ENCODE measurements around the gene FOXN1. TPM values are rescaled to one million over a fixed set of nuclear protein-coding genes. Genes with fewer than 3 reads are reported as not detected.

The FOXN1 gene
- total and polyA plus RNA-seq, 9 donors = 0.04 to 2.1 (median 0.07) TPM; not detected in 6

DNA sequence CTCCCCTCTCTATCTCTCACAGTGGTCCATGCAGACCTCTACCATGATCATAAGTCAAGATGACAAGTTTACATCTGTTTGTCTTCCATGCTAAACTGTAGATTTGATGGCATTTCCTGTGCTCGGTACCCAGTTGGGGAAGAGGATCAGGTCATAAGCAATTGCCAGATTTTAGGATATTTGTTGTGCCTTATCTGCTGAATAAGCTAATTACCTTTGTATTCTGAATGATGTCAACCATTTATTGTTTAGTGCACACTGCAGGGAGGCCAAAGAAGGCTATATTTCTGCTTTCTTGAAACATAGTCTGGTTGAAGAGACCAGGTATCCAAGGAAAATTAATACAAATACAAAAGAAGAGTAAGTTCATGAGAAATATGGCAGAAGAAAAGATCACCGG, 76.4 kb downstream of the FOXN1 start:
- WGBS (ENCODE audit: insufficient coverage) = 92% methylated on average over 2 of the region's 2 CpGs
- no peak overlapping the region for H3K4me3 ChIP-seq (ENCODE audit: low read length)
- no peaks in the 10 kb centered on the region for H3K27me3 ChIP-seq (ENCODE audit: control insufficient read depth, insufficient read depth, low read length)
- H3K9me3 ChIP-seq (replicated peaks; ENCODE audit: control insufficient read depth, low read depth, low read length) = no peaks in the 10 kb centered on the region
- DNase-seq = no peak
- peaks cover 4% of the 10 kb centered on the region for H3K4me1 ChIP-seq (ENCODE audit: control insufficient read depth, insufficient read depth, low read length)
- peaks cover 72% of the 10 kb centered on the region for H3K36me3 ChIP-seq (ENCODE audit: control insufficient read depth, insufficient read depth, low read length)
- no peak overlapping the region for H3K27ac ChIP-seq (ENCODE audit: low read length)

- 92% methylated on average over 3 of the region's 3 CpGs for WGBS (ENCODE audit: insufficient coverage)
- H3K27me3 ChIP-seq (ENCODE audit: control insufficient read depth, insufficient read depth, low read length) = no peaks in the 10 kb centered on the region
- H3K36me3 ChIP-seq (ENCODE audit: control insufficient read depth, insufficient read depth, low read length) = peaks cover 62% of the 10 kb centered on the region
- H3K4me3 ChIP-seq (ENCODE audit: low read length) = no peak overlapping the region
- peaks cover 4% of the 10 kb centered on the region for H3K4me1 ChIP-seq (ENCODE audit: control insufficient read depth, insufficient read depth, low read length)
- DNase-seq = no peak
- H3K27ac ChIP-seq (ENCODE audit: low read length) = no peak overlapping the region
- no peaks in the 10 kb centered on the region for H3K9me3 ChIP-seq (replicated peaks; ENCODE audit: control insufficient read depth, low read depth, low read length)
Observed at GRCh38 chr17:28584434-28584833, 78.3 kb downstream of the FOXN1 start.

DNA sequence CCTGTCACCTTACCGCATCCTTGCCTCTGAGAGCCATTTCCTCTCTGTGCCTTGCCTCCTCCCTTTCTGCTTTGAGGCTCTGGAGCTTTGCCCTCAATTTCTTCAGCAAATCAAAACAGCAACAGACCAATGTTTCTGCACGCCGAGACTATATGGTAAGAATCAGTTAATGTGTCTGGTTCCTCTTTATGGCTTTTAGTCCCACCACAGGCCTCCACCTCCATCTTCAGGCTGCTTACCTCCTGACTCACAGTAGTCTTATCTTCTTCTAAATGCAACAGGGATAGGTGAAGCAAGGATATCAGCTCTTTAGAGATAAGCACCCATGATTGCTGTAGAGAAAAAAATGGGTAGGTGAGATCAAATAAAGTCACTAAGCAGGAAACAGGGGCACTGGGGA, 79.7 kb downstream of the FOXN1 start:
- Histone ChIP-seq H3K9me3 (replicated peaks; ENCODE audit: control insufficient read depth, low read depth, low read length) (no peaks in the 10 kb centered on the region), H3K27ac (ENCODE audit: low read length) (no peak overlapping the region), H3K4me1 (ENCODE audit: control insufficient read depth, insufficient read depth, low read length) (peaks cover 4% of the 10 kb centered on the region), H3K27me3 (ENCODE audit: control insufficient read depth, insufficient read depth, low read length) (no peaks in the 10 kb centered on the region), H3K4me3 (ENCODE audit: low read length) (no peak overlapping the region), H3K36me3 (ENCODE audit: control insufficient read depth, insufficient read depth, low read length) (peaks cover 53% of the 10 kb centered on the region)
- DNase-seq = no peak
- 88% methylated on average over 1 of the region's 3 CpGs for WGBS (ENCODE audit: insufficient coverage)

Other genes starting within 250 kb of the FOXN1 start
- gene TMEM97, start 187.1 kb upstream of the FOXN1 start, total RNA-seq = 16.6 TPM
- 10 to 100 TPM; 18.2 to 30.9 (median 22.3) TPM for gene TMEM97, start 187.1 kb upstream of the FOXN1 start, polyA plus RNA-seq (ENCODE audit: insufficient read depth in 1 of 8, insufficient read length in 8 of 8, low replicate concordance in 1 of 8)
- 34.3 TPM for gene IFT20, start 170.9 kb upstream of the FOXN1 start, total RNA-seq
- gene IFT20, start 170.9 kb upstream of the FOXN1 start, polyA plus RNA-seq (ENCODE audit: insufficient read depth in 1 of 8, insufficient read length in 8 of 8, low replicate concordance in 1 of 8) = 10 to 100 TPM; 27.7 to 40.4 (median 35.0) TPM
- gene TNFAIP1, start 170.6 kb upstream of the FOXN1 start, total RNA-seq = 21.7 TPM
- 10 to 100 TPM; 27.1 to 37.3 (median 33.7) TPM for gene TNFAIP1, start 170.6 kb upstream of the FOXN1 start, polyA plus RNA-seq (ENCODE audit: insufficient read depth in 1 of 8, insufficient read length in 8 of 8, low replicate concordance in 1 of 8)
- 53.0 TPM for gene POLDIP2, start 148.8 kb upstream of the FOXN1 start, total RNA-seq
- 10 to 100 TPM; 57.1 to 65.2 (median 60.5) TPM for gene POLDIP2, start 148.8 kb upstream of the FOXN1 start, polyA plus RNA-seq (ENCODE audit: insufficient read depth in 1 of 8, insufficient read length in 8 of 8, low replicate concordance in 1 of 8)
- gene SEBOX, start 141.1 kb upstream of the FOXN1 start, total RNA-seq = not detected
- not detected for gene SEBOX, start 141.1 kb upstream of the FOXN1 start, polyA plus RNA-seq (ENCODE audit: insufficient read depth in 1 of 8, insufficient read length in 8 of 8, low replicate concordance in 1 of 8)
- gene VTN, start 136.0 kb upstream of the FOXN1 start, total RNA-seq = 0.58 TPM
- gene VTN, start 136.0 kb upstream of the FOXN1 start, polyA plus RNA-seq (ENCODE audit: insufficient read depth in 1 of 8, insufficient read length in 8 of 8, low replicate concordance in 1 of 8) = 1 to 10 TPM in 3 of 8 donors, under 1 TPM in 5; 0.21 to 6.5 (median 0.36) TPM
- 3.3 TPM for gene SARM1, start 134.7 kb upstream of the FOXN1 start, total RNA-seq
- gene SARM1, start 134.7 kb upstream of the FOXN1 start, polyA plus RNA-seq (ENCODE audit: insufficient read depth in 1 of 8, insufficient read length in 8 of 8, low replicate concordance in 1 of 8) = 1 to 10 TPM; 4.8 to 7.3 (median 5.8) TPM
- gene SLC46A1, start 100.1 kb upstream of the FOXN1 start, total RNA-seq = 8.2 TPM
- 1 to 10 TPM; 5.8 to 9.0 (median 8.0) TPM for gene SLC46A1, start 100.1 kb upstream of the FOXN1 start, polyA plus RNA-seq (ENCODE audit: insufficient read depth in 1 of 8, insufficient read length in 8 of 8, low replicate concordance in 1 of 8)
- not detected for gene SLC13A2, start 32.7 kb upstream of the FOXN1 start, total RNA-seq
- under 1 TPM in 2 of 8 donors, not detected in 6; 0.09 to 0.12 TPM for gene SLC13A2, start 32.7 kb upstream of the FOXN1 start, polyA plus RNA-seq (ENCODE audit: insufficient read depth in 1 of 8, insufficient read length in 8 of 8, low replicate concordance in 1 of 8)
- 17.6 TPM for gene UNC119, start 46.3 kb downstream of the FOXN1 start, total RNA-seq
- gene UNC119, start 46.3 kb downstream of the FOXN1 start, polyA plus RNA-seq (ENCODE audit: insufficient read depth in 1 of 8, insufficient read length in 8 of 8, low replicate concordance in 1 of 8) = 10 to 100 TPM; 15.6 to 20.7 (median 17.8) TPM
- 29.4 TPM for gene PIGS, start 65.2 kb downstream of the FOXN1 start, total RNA-seq
- 10 to 100 TPM; 36.9 to 57.3 (median 45.9) TPM for gene PIGS, start 65.2 kb downstream of the FOXN1 start, polyA plus RNA-seq (ENCODE audit: insufficient read depth in 1 of 8, insufficient read length in 8 of 8, low replicate concordance in 1 of 8)
- 2.7 TPM for gene ALDOC, start 70.5 kb downstream of the FOXN1 start, total RNA-seq
- 1 to 10 TPM; 1.7 to 4.4 (median 2.5) TPM for gene ALDOC, start 70.5 kb downstream of the FOXN1 start, polyA plus RNA-seq (ENCODE audit: insufficient read depth in 1 of 8, insufficient read length in 8 of 8, low replicate concordance in 1 of 8)
- gene SPAG5, start 92.7 kb downstream of the FOXN1 start, total RNA-seq = 16.1 TPM
- gene SPAG5, start 92.7 kb downstream of the FOXN1 start, polyA plus RNA-seq (ENCODE audit: insufficient read depth in 1 of 8, insufficient read length in 8 of 8, low replicate concordance in 1 of 8) = 10 to 100 TPM; 25.5 to 42.0 (median 31.4) TPM
- 7.4 TPM for gene RSKR, start 107.8 kb downstream of the FOXN1 start, total RNA-seq
- 10 to 100 TPM in 6 of 8 donors, 1 to 10 TPM in 2; 6.6 to 22.8 (median 13.2) TPM for gene RSKR, start 107.8 kb downstream of the FOXN1 start, polyA plus RNA-seq (ENCODE audit: insufficient read depth in 1 of 8, insufficient read length in 8 of 8, low replicate concordance in 1 of 8)
- gene BLTP2, start 138.8 kb downstream of the FOXN1 start, total RNA-seq = 52.9 TPM
- gene BLTP2, start 138.8 kb downstream of the FOXN1 start, polyA plus RNA-seq (ENCODE audit: insufficient read depth in 1 of 8, insufficient read length in 8 of 8, low replicate concordance in 1 of 8) = 10 to 100 TPM; 46.4 to 65.5 (median 51.5) TPM
- 46.1 TPM for gene SDF2, start 155.6 kb downstream of the FOXN1 start, total RNA-seq
- 10 to 100 TPM; 35.5 to 50.4 (median 40.2) TPM for gene SDF2, start 155.6 kb downstream of the FOXN1 start, polyA plus RNA-seq (ENCODE audit: insufficient read depth in 1 of 8, insufficient read length in 8 of 8, low replicate concordance in 1 of 8)
- gene SUPT6H, start 155.9 kb downstream of the FOXN1 start, total RNA-seq = 28.1 TPM
- 10 to 100 TPM; 34.6 to 53.3 (median 44.2) TPM for gene SUPT6H, start 155.9 kb downstream of the FOXN1 start, polyA plus RNA-seq (ENCODE audit: insufficient read depth in 1 of 8, insufficient read length in 8 of 8, low replicate concordance in 1 of 8)
- 0.80 TPM for gene PROCA1, start 205.5 kb downstream of the FOXN1 start, total RNA-seq
- 1 to 10 TPM; 3.0 to 5.5 (median 3.2) TPM for gene PROCA1, start 205.5 kb downstream of the FOXN1 start, polyA plus RNA-seq (ENCODE audit: insufficient read depth in 1 of 8, insufficient read length in 8 of 8, low replicate concordance in 1 of 8)
- gene RAB34, start 211.5 kb downstream of the FOXN1 start, total RNA-seq = 86.4 TPM
- gene RAB34, start 211.5 kb downstream of the FOXN1 start, polyA plus RNA-seq (ENCODE audit: insufficient read depth in 1 of 8, insufficient read length in 8 of 8, low replicate concordance in 1 of 8) = 100 to 1,000 TPM in 2 of 8 donors, 10 to 100 TPM in 6; 67.9 to 106 (median 82.0) TPM
- 2,275 TPM for gene RPL23A, start 213.6 kb downstream of the FOXN1 start, total RNA-seq
- 1,000 to 10,000 TPM in 6 of 8 donors, 100 to 1,000 TPM in 2; 953 to 1,341 (median 1,138) TPM for gene RPL23A, start 213.6 kb downstream of the FOXN1 start, polyA plus RNA-seq (ENCODE audit: insufficient read depth in 1 of 8, insufficient read length in 8 of 8, low replicate concordance in 1 of 8)
- 2.3 TPM for gene TLCD1, start 219.9 kb downstream of the FOXN1 start, total RNA-seq
- 1 to 10 TPM; 3.7 to 5.6 (median 4.1) TPM for gene TLCD1, start 219.9 kb downstream of the FOXN1 start, polyA plus RNA-seq (ENCODE audit: insufficient read depth in 1 of 8, insufficient read length in 8 of 8, low replicate concordance in 1 of 8)
- 1.9 TPM for gene NEK8, start 222.4 kb downstream of the FOXN1 start, total RNA-seq
- 1 to 10 TPM; 2.1 to 3.9 (median 2.7) TPM for gene NEK8, start 222.4 kb downstream of the FOXN1 start, polyA plus RNA-seq (ENCODE audit: insufficient read depth in 1 of 8, insufficient read length in 8 of 8, low replicate concordance in 1 of 8)
- gene TRAF4, start 237.7 kb downstream of the FOXN1 start, total RNA-seq = 24.2 TPM
- gene TRAF4, start 237.7 kb downstream of the FOXN1 start, polyA plus RNA-seq (ENCODE audit: insufficient read depth in 1 of 8, insufficient read length in 8 of 8, low replicate concordance in 1 of 8) = 10 to 100 TPM; 58.5 to 91.2 (median 66.1) TPM